HepG2 (cell line): ENCODE measurements around the gene CADM2. TPM values are rescaled to one million over a fixed set of nuclear protein-coding genes. Genes with fewer than 3 reads are reported as not detected.

ENCODE experiments used
- ARID3A ChIP-seq: IDR thresholded peaks from 2 replicates; pipeline ENCODE4 v1.6.1; 2012; ENCODE audit warnings: low read depth, low read length, improper control_type of control experiment
- CEBPB ChIP-seq: IDR thresholded peaks from 2 replicates; pipeline ENCODE4 v1.6.1; 2011; ENCODE audit warnings: low read depth, low read length, improper control_type of control experiment, borderline replicate concordance
- EP300 ChIP-seq, 3 experiments: sonication (generic) in 1 of 3; formaldehyde crosslinking in 1 of 3; IDR thresholded peaks; 2 replicates each; pipeline versions ENCODE4 v1.5.1 to v1.6.1; 2011 to 2020; ENCODE audit warnings: low read depth in 2 of 3, low read length in 2 of 3, borderline replicate concordance in 1 of 3, improper control_type of control experiment in 1 of 3, mild to moderate bottlenecking in 1 of 3, missing genetic modification reagents in 1 of 3, moderate library complexity in 1 of 3
- FOSL1 ChIP-seq: sonication (generic); formaldehyde crosslinking; IDR thresholded peaks from 2 replicates; pipeline ENCODE4 v1.9.0; 2021; ENCODE audit warnings: missing genetic modification reagents, borderline replicate concordance
- HNRNPUL1 ChIP-seq: fragments of 200-400 bp; formaldehyde crosslinking; IDR thresholded peaks from 2 replicates; pipeline ENCODE4 v1.6.1; 2017; ENCODE audit warnings: low read depth, mild to moderate bottlenecking, low read length, moderate library complexity
- JUNB ChIP-seq: sonication (generic); formaldehyde crosslinking; IDR thresholded peaks from 2 replicates; pipeline ENCODE4 v1.8.0; 2022; ENCODE audit warnings: missing genetic modification reagents, mild to moderate bottlenecking, borderline replicate concordance
- MED1 ChIP-seq: sonication (generic); formaldehyde crosslinking; IDR thresholded peaks from 2 replicates; pipeline ENCODE4 v1.4.0; 2020; ENCODE audit warnings: missing genetic modification reagents
- NBN ChIP-seq: fragments of 450-650 bp; conservative IDR thresholded peaks from 2 replicates; pipeline ENCODE4 v1.6.1; 2017
- NR2F1 ChIP-seq, 2 experiments: fragments of 450-650 bp in 1 of 2; formaldehyde crosslinking in 1 of 2; IDR thresholded peaks; 2 replicates each; pipeline versions ENCODE4 v1.5.0 to v1.6.1; 2016 to 2020; ENCODE audit warnings: mild to moderate bottlenecking in 1 of 2, missing compliant biosample characterization in 1 of 2, missing genetic modification reagents in 1 of 2, moderate library complexity in 1 of 2
- NR3C1 ChIP-seq: sonication (generic); formaldehyde crosslinking; IDR thresholded peaks from 2 replicates; pipeline ENCODE4 v1.4.0; 2020; ENCODE audit warnings: missing genetic modification reagents
- SATB2 ChIP-seq: sonication (generic); formaldehyde crosslinking; IDR thresholded peaks from 2 replicates; pipeline ENCODE4 v1.5.0; 2020; ENCODE audit warnings: missing genetic modification reagents
- SCMH1 ChIP-seq: sonication (generic); formaldehyde crosslinking; IDR thresholded peaks from 2 replicates; pipeline ENCODE4 v1.9.0; 2021; ENCODE audit warnings: missing genetic modification reagents, mild to moderate bottlenecking, borderline replicate concordance
- SOX13 ChIP-seq, 3 experiments: fragments of 450-650 bp in 1 of 3; sonication (generic) in 1 of 3; formaldehyde crosslinking in 1 of 3; IDR thresholded peaks in 2 of 3; conservative IDR thresholded peaks in 1 of 3; 2 replicates each; pipeline versions ENCODE4 v1.5.0 to v1.6.1; 2016 to 2020; ENCODE audit warnings: antibody characterized with exemption in 1 of 3, mild to moderate bottlenecking in 1 of 3, missing compliant biosample characterization in 1 of 3, missing genetic modification reagents in 1 of 3, moderate library complexity in 1 of 3
- SRSF1 ChIP-seq: fragments of 200-400 bp; formaldehyde crosslinking; optimal IDR thresholded peaks from 2 replicates; pipeline ENCODE3; 2017; ENCODE audit warnings: mild to moderate bottlenecking, low read depth, low read length, moderate library complexity
- SSRP1 ChIP-seq: IDR thresholded peaks from 2 replicates; pipeline ENCODE4 v1.6.1; 2016; ENCODE audit warnings: control low read depth
- polyA plus RNA-seq, 8 experiments: library from polyadenylated mRNA; depleted of rRNA in 3 of 8; stranded (reverse) in 7 of 8; unstranded in 1 of 8; fragments of >200 nt; fragmentation: Illumina TruSeq in 4 of 8; extraction: Trizol in 4 of 8; gene quantifications; 2 replicates each; pipeline versions ENCODE4 v1.2.1 to v1.2.3, GENCODE V29; 2011 to 2016; ENCODE audit warnings: low read depth in 4 of 8, missing spikeins in 1 of 8, mixed read lengths in 1 of 8; ENCODE audit not compliant: insufficient read depth in 1 of 8
- total RNA-seq, 5 experiments: library from RNA; depleted of rRNA; stranded (reverse); fragments of >200 nt; fragmentation: Illumina TruSeq; extraction: Trizol; gene quantifications; 2 replicates each; pipeline ENCODE4 v1.2.3, GENCODE V29; 2016; ENCODE audit warnings: low read depth in 1 of 5
- TF ChIP-seq, protein P1 (sequence below): sonication (generic); formaldehyde crosslinking; IDR thresholded peaks from 2 replicates; pipeline ENCODE4 v1.5.1; 2020; ENCODE audit warnings: missing genetic modification reagents, mild to moderate bottlenecking, borderline replicate concordance
- TF ChIP-seq, protein P2 (sequence below): sonication (generic); formaldehyde crosslinking; IDR thresholded peaks from 2 replicates; pipeline ENCODE4 v1.4.0; 2020; ENCODE audit warnings: missing genetic modification reagents
- TF ChIP-seq, protein P3 (sequence below), 2 experiments: IDR thresholded peaks; 2 replicates each; pipeline ENCODE4 v1.6.1; 2011 to 2012; ENCODE audit warnings: low read length in 2 of 2, borderline replicate concordance in 1 of 2, low read depth in 1 of 2, mild to moderate bottlenecking in 1 of 2, moderate library complexity in 1 of 2

The CADM2 gene
- total and polyA plus RNA-seq, 2 of the 13 experiments (the other 11 are each of a cell fraction or from before 2014, with no cell fraction given), result not detected

DNA sequence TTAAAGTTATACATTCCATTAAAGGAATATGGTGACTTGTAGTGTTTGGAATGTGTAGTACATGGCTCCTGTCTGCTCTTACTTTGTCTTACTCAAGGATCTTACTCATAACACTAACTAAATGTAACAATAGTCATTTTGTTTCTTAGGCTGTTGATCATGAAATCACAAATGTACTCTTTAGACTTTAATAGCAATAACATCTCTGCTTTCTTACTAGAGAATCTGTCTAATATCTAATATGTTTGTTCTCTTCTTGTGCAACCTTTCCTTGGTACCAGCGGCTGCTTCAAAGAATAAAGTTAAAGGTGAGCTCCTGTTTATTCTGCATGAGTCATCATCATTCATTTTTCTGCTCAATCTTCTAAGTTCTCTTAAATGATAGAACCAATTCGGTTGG is 767.5 kb downstream of the CADM2 start (continued):
- TF ChIP-seq, protein P1, sequence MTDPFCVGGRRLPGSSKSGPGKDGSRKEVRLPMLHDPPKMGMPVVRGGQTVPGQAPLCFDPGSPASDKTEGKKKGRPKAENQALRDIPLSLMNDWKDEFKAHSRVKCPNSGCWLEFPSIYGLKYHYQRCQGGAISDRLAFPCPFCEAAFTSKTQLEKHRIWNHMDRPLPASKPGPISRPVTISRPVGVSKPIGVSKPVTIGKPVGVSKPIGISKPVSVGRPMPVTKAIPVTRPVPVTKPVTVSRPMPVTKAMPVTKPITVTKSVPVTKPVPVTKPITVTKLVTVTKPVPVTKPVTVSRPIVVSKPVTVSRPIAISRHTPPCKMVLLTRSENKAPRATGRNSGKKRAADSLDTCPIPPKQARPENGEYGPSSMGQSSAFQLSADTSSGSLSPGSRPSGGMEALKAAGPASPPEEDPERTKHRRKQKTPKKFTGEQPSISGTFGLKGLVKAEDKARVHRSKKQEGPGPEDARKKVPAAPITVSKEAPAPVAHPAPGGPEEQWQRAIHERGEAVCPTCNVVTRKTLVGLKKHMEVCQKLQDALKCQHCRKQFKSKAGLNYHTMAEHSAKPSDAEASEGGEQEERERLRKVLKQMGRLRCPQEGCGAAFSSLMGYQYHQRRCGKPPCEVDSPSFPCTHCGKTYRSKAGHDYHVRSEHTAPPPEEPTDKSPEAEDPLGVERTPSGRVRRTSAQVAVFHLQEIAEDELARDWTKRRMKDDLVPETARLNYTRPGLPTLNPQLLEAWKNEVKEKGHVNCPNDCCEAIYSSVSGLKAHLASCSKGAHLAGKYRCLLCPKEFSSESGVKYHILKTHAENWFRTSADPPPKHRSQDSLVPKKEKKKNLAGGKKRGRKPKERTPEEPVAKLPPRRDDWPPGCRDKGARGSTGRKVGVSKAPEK (CRISPR knock-in tag), result no peak
- TF ChIP-seq MED1, result no peak
- TF ChIP-seq EP300 (IDR thresholded peaks at IDR 0.05; ENCODE audit: low read depth in 2 of 2, low read length in 2 of 2), result peak in 1 of 2 experiments; percentile 52; a peak in 1 of 4 replicates
- TF ChIP-seq EP300 (CRISPR knock-in tag; IDR thresholded peaks at IDR 0.05; ENCODE audit: borderline replicate concordance), result no peak
- TF ChIP-seq SATB2, result no peak
- TF ChIP-seq FOSL1 (CRISPR knock-in tag), result peak; percentile 85
- no peak for TF ChIP-seq NR3C1 (CRISPR knock-in tag)
- TF ChIP-seq, protein P2, sequence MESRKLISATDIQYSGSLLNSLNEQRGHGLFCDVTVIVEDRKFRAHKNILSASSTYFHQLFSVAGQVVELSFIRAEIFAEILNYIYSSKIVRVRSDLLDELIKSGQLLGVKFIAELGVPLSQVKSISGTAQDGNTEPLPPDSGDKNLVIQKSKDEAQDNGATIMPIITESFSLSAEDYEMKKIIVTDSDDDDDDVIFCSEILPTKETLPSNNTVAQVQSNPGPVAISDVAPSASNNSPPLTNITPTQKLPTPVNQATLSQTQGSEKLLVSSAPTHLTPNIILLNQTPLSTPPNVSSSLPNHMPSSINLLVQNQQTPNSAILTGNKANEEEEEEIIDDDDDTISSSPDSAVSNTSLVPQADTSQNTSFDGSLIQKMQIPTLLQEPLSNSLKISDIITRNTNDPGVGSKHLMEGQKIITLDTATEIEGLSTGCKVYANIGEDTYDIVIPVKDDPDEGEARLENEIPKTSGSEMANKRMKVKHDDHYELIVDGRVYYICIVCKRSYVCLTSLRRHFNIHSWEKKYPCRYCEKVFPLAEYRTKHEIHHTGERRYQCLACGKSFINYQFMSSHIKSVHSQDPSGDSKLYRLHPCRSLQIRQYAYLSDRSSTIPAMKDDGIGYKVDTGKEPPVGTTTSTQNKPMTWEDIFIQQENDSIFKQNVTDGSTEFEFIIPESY (CRISPR knock-in tag), result no peak
- no peak for TF ChIP-seq SCMH1
- peak in 1 of 2 experiments; percentile 61; a peak in 2 of 4 replicates for TF ChIP-seq NR2F1 (CRISPR knock-in tag; IDR thresholded peaks at IDR 0.05)
- TF ChIP-seq SSRP1, result no peak
- peak; percentile 84 for TF ChIP-seq CEBPB
- peak; percentile 69; the same call in 1 of the 2 replicates for TF ChIP-seq JUNB (CRISPR knock-in tag)
- TF ChIP-seq SRSF1, result no peak
- no peak for TF ChIP-seq NBN
- TF ChIP-seq, protein P3, sequence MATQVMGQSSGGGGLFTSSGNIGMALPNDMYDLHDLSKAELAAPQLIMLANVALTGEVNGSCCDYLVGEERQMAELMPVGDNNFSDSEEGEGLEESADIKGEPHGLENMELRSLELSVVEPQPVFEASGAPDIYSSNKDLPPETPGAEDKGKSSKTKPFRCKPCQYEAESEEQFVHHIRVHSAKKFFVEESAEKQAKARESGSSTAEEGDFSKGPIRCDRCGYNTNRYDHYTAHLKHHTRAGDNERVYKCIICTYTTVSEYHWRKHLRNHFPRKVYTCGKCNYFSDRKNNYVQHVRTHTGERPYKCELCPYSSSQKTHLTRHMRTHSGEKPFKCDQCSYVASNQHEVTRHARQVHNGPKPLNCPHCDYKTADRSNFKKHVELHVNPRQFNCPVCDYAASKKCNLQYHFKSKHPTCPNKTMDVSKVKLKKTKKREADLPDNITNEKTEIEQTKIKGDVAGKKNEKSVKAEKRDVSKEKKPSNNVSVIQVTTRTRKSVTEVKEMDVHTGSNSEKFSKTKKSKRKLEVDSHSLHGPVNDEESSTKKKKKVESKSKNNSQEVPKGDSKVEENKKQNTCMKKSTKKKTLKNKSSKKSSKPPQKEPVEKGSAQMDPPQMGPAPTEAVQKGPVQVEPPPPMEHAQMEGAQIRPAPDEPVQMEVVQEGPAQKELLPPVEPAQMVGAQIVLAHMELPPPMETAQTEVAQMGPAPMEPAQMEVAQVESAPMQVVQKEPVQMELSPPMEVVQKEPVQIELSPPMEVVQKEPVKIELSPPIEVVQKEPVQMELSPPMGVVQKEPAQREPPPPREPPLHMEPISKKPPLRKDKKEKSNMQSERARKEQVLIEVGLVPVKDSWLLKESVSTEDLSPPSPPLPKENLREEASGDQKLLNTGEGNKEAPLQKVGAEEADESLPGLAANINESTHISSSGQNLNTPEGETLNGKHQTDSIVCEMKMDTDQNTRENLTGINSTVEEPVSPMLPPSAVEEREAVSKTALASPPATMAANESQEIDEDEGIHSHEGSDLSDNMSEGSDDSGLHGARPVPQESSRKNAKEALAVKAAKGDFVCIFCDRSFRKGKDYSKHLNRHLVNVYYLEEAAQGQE (IDR thresholded peaks at IDR 0.05; ENCODE audit: borderline replicate concordance in 1 of 2, low read depth in 1 of 2, low read length in 2 of 2), result no peak
- peak; percentile 79 for TF ChIP-seq ARID3A
- TF ChIP-seq SOX13 (IDR thresholded peaks at IDR 0.05), result no peak
- TF ChIP-seq SOX13 (CRISPR knock-in tag; conservative IDR thresholded peaks at IDR 0.05 in 1 of 2, IDR thresholded peaks at IDR 0.05 in 1 of 2), result peak in 1 of 2 experiments; percentile 44; a peak in 2 of 4 replicates
- TF ChIP-seq HNRNPUL1, result no peak
